HEK293 (cell line): ENCODE measurements around the gene RAB3GAP2.

Source experiments
- CTCF ChIA-PET: fragments of 350-600 bp; formaldehyde crosslinking; extraction: SDS; loops from one replicate; lab custom pipeline; 2021; ENCODE audit warnings: antibody characterized with exemption; lab: Yijun Ruan, JAX
- POLR2A ChIA-PET: fragments of 300-600 bp; formaldehyde crosslinking; extraction: SDS; loops from one replicate; lab custom pipeline; 2020; ENCODE audit warnings: antibody characterized with exemption, inconsistent platforms; lab: Yijun Ruan, JAX
- H3K27ac ChIP-seq: fragments of 200-500 bp; sonication (Bioruptor generic); 2 replicates; pipeline ENCODE4 v1.5.1; 2014; ENCODE audit warnings: low read depth, low read length, control low read depth, inconsistent platforms; ENCODE audit errors: extremely low read depth
- H3K36me3 ChIP-seq, 2 experiments: fragments of 200-500 bp in 1 of 2; sonication (Bioruptor generic) in 1 of 2; 1 replicate in 1 of 2; 2 replicates in 1 of 2; pipeline ENCODE4 v1.5.1; 2014 to 2017; ENCODE audit warnings: inconsistent platforms in 2 of 2, low read length in 2 of 2; ENCODE audit not compliant: control insufficient read depth in 2 of 2, insufficient read depth in 1 of 2
- H3K4me1 ChIP-seq: fragments of 200-500 bp; sonication (Bioruptor generic); 2 replicates; pipeline ENCODE4 v1.5.1; 2014; ENCODE audit warnings: mild to moderate bottlenecking, low read length, inconsistent platforms; ENCODE audit not compliant: control insufficient read depth, insufficient read depth
- H3K4me3 ChIP-seq: 2 replicates; pipeline ENCODE4 v1.5.1; 2011; ENCODE audit warnings: low read depth, mild to moderate bottlenecking, control low read depth, low read length, moderate library complexity
- H3K9me3 ChIP-seq: fragments of 200-500 bp; sonication (Bioruptor generic); 2 replicates; pipeline ENCODE4 v1.5.1; 2014; ENCODE audit warnings: low read depth, low read length, inconsistent platforms; ENCODE audit not compliant: control insufficient read depth, insufficient read depth
- EGR2 ChIP-seq: fragments of 450-650 bp; formaldehyde crosslinking; IDR thresholded peaks from 2 replicates; pipeline ENCODE4 v1.5.1; 2016; ENCODE audit warnings: low read depth, missing biosample characterization, missing genetic modification characterization
- HIC1 ChIP-seq: fragments of 450-650 bp; formaldehyde crosslinking; IDR thresholded peaks from 2 replicates; pipeline ENCODE4 v1.5.1; 2016; ENCODE audit warnings: missing biosample characterization, missing genetic modification characterization
- KLF1 ChIP-seq: fragments of 450-650 bp; formaldehyde crosslinking; IDR thresholded peaks from 2 replicates; pipeline ENCODE4 v1.5.1; 2016; ENCODE audit warnings: missing biosample characterization, missing genetic modification characterization
- MYNN ChIP-seq: fragments of 450-650 bp; formaldehyde crosslinking; IDR thresholded peaks from 2 replicates; pipeline ENCODE4 v1.5.1; 2016; ENCODE audit warnings: missing biosample characterization, missing genetic modification characterization, borderline replicate concordance
- PRDM1 ChIP-seq: fragments of 450-650 bp; formaldehyde crosslinking; IDR thresholded peaks from 2 replicates; pipeline ENCODE4; 2016; ENCODE audit warnings: missing biosample characterization, missing genetic modification characterization
- TCF7L2 ChIP-seq: IDR thresholded peaks from 2 replicates; pipeline ENCODE4 v1.6.1; 2011; ENCODE audit warnings: low read depth, mild to moderate bottlenecking, inconsistent platforms, low read length, moderate library complexity, borderline replicate concordance
- WT1 ChIP-seq: fragments of 450-650 bp; formaldehyde crosslinking; IDR thresholded peaks from 2 replicates; pipeline ENCODE4 v1.5.1; 2016; ENCODE audit warnings: missing biosample characterization, missing genetic modification characterization
- YY1 ChIP-seq: fragments of 450-650 bp; formaldehyde crosslinking; IDR thresholded peaks from 2 replicates; pipeline ENCODE4 v1.5.1; 2018; ENCODE audit warnings: missing biosample characterization, missing genetic modification characterization
- YY2 ChIP-seq: fragments of 450-650 bp; formaldehyde crosslinking; IDR thresholded peaks from 2 replicates; pipeline ENCODE4 v1.5.1; 2016; ENCODE audit warnings: missing biosample characterization, missing genetic modification characterization
- ZBTB44 ChIP-seq: fragments of 450-650 bp; IDR thresholded peaks from 2 replicates; pipeline ENCODE4 v1.5.1; 2018; ENCODE audit warnings: missing biosample characterization, mild to moderate bottlenecking, missing genetic modification characterization
- ZBTB7A ChIP-seq: fragments of 450-650 bp; formaldehyde crosslinking; IDR thresholded peaks from 2 replicates; pipeline ENCODE4 v1.5.1; 2016; ENCODE audit warnings: low read depth, missing biosample characterization, missing genetic modification characterization
- ZEB2 ChIP-seq: fragments of 450-650 bp; formaldehyde crosslinking; IDR thresholded peaks from 2 replicates; pipeline ENCODE4 v1.5.1; 2016; ENCODE audit warnings: missing biosample characterization, missing genetic modification characterization
- ZIC2 ChIP-seq: fragments of 450-650 bp; formaldehyde crosslinking; IDR thresholded peaks from 2 replicates; pipeline ENCODE4 v1.5.1; 2016; ENCODE audit warnings: missing biosample characterization, missing genetic modification characterization
- ZNF16 ChIP-seq: fragments of 450-650 bp; formaldehyde crosslinking; IDR thresholded peaks from 2 replicates; pipeline ENCODE4 v1.5.1; 2016; ENCODE audit warnings: low read depth, missing biosample characterization, missing genetic modification characterization
- ZNF311 ChIP-seq: fragments of 450-650 bp; formaldehyde crosslinking; IDR thresholded peaks from 2 replicates; pipeline ENCODE4 v1.5.1; 2017; ENCODE audit warnings: missing biosample characterization, missing genetic modification characterization, borderline replicate concordance
- ZNF354C ChIP-seq: fragments of 450-650 bp; formaldehyde crosslinking; IDR thresholded peaks from 2 replicates; pipeline ENCODE4 v1.5.1; 2016; ENCODE audit warnings: missing biosample characterization, missing genetic modification characterization, low read depth, borderline replicate concordance
- ZNF362 ChIP-seq: fragments of 450-650 bp; formaldehyde crosslinking; IDR thresholded peaks from 2 replicates; pipeline ENCODE4 v1.5.1; 2016; ENCODE audit warnings: missing biosample characterization, missing genetic modification characterization
- ZNF48 ChIP-seq: fragments of 450-650 bp; formaldehyde crosslinking; IDR thresholded peaks from 2 replicates; pipeline ENCODE4 v1.5.1; 2016; ENCODE audit warnings: missing biosample characterization, missing genetic modification characterization
- ZNF548 ChIP-seq: fragments of 450-650 bp; formaldehyde crosslinking; IDR thresholded peaks from 2 replicates; pipeline ENCODE4 v1.5.1; 2016; ENCODE audit warnings: missing biosample characterization, missing genetic modification characterization
- ZNF621 ChIP-seq: fragments of 450-650 bp; formaldehyde crosslinking; IDR thresholded peaks from 2 replicates; pipeline ENCODE4 v1.5.1; 2017; ENCODE audit warnings: missing biosample characterization, missing genetic modification characterization
- ZNF639 ChIP-seq: fragments of 450-650 bp; formaldehyde crosslinking; IDR thresholded peaks from 2 replicates; pipeline ENCODE4 v1.5.1; 2016; ENCODE audit warnings: missing biosample characterization, missing genetic modification characterization
- ZNF664 ChIP-seq: fragments of 450-650 bp; formaldehyde crosslinking; IDR thresholded peaks from 2 replicates; pipeline ENCODE4 v1.5.1; 2016; ENCODE audit warnings: missing biosample characterization, missing genetic modification characterization
- ZNF768 ChIP-seq: fragments of 450-650 bp; formaldehyde crosslinking; IDR thresholded peaks from 2 replicates; pipeline ENCODE4 v1.5.1; 2018; ENCODE audit warnings: missing biosample characterization, mild to moderate bottlenecking, missing genetic modification characterization
- ZNF837 ChIP-seq: fragments of 450-650 bp; formaldehyde crosslinking; IDR thresholded peaks from 2 replicates; pipeline ENCODE4 v1.5.1; 2016; ENCODE audit warnings: missing biosample characterization, missing genetic modification characterization
- ZSCAN23 ChIP-seq: fragments of 450-650 bp; formaldehyde crosslinking; IDR thresholded peaks from 2 replicates; pipeline ENCODE4 v1.5.1; 2016; ENCODE audit warnings: missing biosample characterization, missing genetic modification characterization
- TF ChIP-seq, protein P1 (sequence below): fragments of 450-650 bp; formaldehyde crosslinking; IDR thresholded peaks from 2 replicates; pipeline ENCODE4 v1.5.1; 2017; ENCODE audit warnings: missing biosample characterization, missing genetic modification characterization
- TF ChIP-seq, protein P2 (sequence below): fragments of 450-650 bp; formaldehyde crosslinking; IDR thresholded peaks from 2 replicates; pipeline ENCODE4 v1.5.1; 2017; ENCODE audit warnings: missing biosample characterization, missing genetic modification characterization
- TF ChIP-seq, protein P3 (sequence below): fragments of 450-650 bp; formaldehyde crosslinking; IDR thresholded peaks from 2 replicates; pipeline ENCODE4 v1.5.1; 2016; ENCODE audit warnings: missing biosample characterization, missing genetic modification characterization

RAB3GAP2 gene

DNA sequence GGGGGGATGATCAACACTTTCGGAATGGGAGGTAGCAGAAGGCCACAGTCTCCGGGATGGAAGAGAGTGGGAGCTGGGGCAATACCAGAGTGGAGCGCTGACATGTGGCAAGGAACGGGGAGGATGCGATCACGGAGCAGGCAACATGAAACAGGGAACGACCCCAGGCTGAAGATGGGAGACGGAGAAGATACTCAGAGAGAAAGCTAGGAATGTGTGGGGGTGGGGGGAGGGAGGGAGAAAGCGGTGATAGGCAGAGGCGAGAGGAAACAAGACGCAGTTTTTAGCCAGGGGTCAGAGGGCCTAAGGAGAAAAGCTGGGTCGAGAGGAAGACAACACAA is 577 bp downstream of the RAB3GAP2 start:
- POLR2A ChIA-PET, result interaction anchor here (0.6 to 1.1 kb wide), 3 partner anchors 45 to 75 kb away, joined by 3 to 5 read pairs (median 3); no protein-coding TSS in a partner anchor
- CTCF ChIA-PET, result interaction anchor here (1.0 to 1.1 kb wide), 2 partner anchors 24 to 53 kb away, joined by 3 read pairs; no protein-coding TSS in a partner anchor
- TF ChIP-seq PRDM1 (tag by site-specific recombination) (peak; percentile 97), EGR2 (peak; percentile 55), ZNF362 (tag by site-specific recombination) (no peak), ZNF639 (no peak), ZNF837 (no peak), YY1 (tag by site-specific recombination) (no peak), ZIC2 (no peak), ZNF621 (tag by site-specific recombination) (no peak), ZSCAN23 (tag by site-specific recombination) (no peak), ZNF16 (tag by site-specific recombination) (no peak), TCF7L2 (no peak), ZBTB7A (tag by site-specific recombination) (no peak), WT1 (0 out of 2 replicates have a peak, but pooled peaks have one; percentile 25), ZNF48 (tag by site-specific recombination) (no peak), ZNF354C (tag by site-specific recombination) (no peak), HIC1 (no peak), ZNF768 (no peak), ZBTB44 (no peak), ZNF311 (no peak), YY2 (tag by site-specific recombination) (no peak), MYNN (tag by site-specific recombination) (no peak), ZEB2 (tag by site-specific recombination) (no peak), KLF1 (no peak), ZNF664 (tag by site-specific recombination) (no peak), ZNF548 (no peak)
- TF ChIP-seq, protein P1, sequence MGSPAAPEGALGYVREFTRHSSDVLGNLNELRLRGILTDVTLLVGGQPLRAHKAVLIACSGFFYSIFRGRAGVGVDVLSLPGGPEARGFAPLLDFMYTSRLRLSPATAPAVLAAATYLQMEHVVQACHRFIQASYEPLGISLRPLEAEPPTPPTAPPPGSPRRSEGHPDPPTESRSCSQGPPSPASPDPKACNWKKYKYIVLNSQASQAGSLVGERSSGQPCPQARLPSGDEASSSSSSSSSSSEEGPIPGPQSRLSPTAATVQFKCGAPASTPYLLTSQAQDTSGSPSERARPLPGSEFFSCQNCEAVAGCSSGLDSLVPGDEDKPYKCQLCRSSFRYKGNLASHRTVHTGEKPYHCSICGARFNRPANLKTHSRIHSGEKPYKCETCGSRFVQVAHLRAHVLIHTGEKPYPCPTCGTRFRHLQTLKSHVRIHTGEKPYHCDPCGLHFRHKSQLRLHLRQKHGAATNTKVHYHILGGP (tag by site-specific recombination), result no peak
- TF ChIP-seq, protein P2, sequence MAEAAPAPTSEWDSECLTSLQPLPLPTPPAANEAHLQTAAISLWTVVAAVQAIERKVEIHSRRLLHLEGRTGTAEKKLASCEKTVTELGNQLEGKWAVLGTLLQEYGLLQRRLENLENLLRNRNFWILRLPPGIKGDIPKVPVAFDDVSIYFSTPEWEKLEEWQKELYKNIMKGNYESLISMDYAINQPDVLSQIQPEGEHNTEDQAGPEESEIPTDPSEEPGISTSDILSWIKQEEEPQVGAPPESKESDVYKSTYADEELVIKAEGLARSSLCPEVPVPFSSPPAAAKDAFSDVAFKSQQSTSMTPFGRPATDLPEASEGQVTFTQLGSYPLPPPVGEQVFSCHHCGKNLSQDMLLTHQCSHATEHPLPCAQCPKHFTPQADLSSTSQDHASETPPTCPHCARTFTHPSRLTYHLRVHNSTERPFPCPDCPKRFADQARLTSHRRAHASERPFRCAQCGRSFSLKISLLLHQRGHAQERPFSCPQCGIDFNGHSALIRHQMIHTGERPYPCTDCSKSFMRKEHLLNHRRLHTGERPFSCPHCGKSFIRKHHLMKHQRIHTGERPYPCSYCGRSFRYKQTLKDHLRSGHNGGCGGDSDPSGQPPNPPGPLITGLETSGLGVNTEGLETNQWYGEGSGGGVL, result peak; percentile 72; the same call in 1 of the 2 replicates
- TF ChIP-seq, protein P3, sequence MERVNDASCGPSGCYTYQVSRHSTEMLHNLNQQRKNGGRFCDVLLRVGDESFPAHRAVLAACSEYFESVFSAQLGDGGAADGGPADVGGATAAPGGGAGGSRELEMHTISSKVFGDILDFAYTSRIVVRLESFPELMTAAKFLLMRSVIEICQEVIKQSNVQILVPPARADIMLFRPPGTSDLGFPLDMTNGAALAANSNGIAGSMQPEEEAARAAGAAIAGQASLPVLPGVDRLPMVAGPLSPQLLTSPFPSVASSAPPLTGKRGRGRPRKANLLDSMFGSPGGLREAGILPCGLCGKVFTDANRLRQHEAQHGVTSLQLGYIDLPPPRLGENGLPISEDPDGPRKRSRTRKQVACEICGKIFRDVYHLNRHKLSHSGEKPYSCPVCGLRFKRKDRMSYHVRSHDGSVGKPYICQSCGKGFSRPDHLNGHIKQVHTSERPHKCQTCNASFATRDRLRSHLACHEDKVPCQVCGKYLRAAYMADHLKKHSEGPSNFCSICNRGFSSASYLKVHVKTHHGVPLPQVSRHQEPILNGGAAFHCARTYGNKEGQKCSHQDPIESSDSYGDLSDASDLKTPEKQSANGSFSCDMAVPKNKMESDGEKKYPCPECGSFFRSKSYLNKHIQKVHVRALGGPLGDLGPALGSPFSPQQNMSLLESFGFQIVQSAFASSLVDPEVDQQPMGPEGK (tag by site-specific recombination), result no peak

More for the DNA sequence above, 577 bp downstream of the RAB3GAP2 start:
- Histone ChIP-seq H3K4me1 (no peaks in the 10 kb centered on the region), H3K27ac (peak overlapping the region; percentile 63; the same call in 1 of the 2 replicates), H3K36me3 (peaks cover 6 to 43% of the 10 kb centered on the region in 2 experiments; a peak in 2 of 3 replicates), H3K9me3 (no peaks in the 10 kb centered on the region), H3K4me3 (peak overlapping the region; percentile 70)
